Measurements from ENCODE around the gene SLC8A3.

Gene SLC8A3

GRCh38 chr14:70087380-70087697 is 101.4 kb downstream of the SLC8A3 start:
- FAIRE-seq (no peak), DNase-seq (ENCODE audit: insufficient read length, low spot score) (no peak)
- TF ChIP-seq POLR2A (IDR thresholded peaks at IDR 0.05; ENCODE audit: low read depth, low read length), result no peak

GRCh38 chr14:70086685-70087379 is 101.9 kb downstream of the SLC8A3 start:
- DNase-seq (ENCODE audit: insufficient read length, low spot score) (no peak), FAIRE-seq (no peak)
- TF ChIP-seq POLR2A (IDR thresholded peaks at IDR 0.05; ENCODE audit: low read depth, low read length), result no peak

GRCh38 chr14:70084226-70084625 is 104.5 kb downstream of the SLC8A3 start:
- no peak for TF ChIP-seq POLR2A (IDR thresholded peaks at IDR 0.05; ENCODE audit: low read depth, low read length)
- no peak for FAIRE-seq
- DNase-seq (ENCODE audit: insufficient read length, low spot score), result no peak

GRCh38 chr14:70082394-70082793 is 106.4 kb downstream of the SLC8A3 start:
- no peak for TF ChIP-seq POLR2A (IDR thresholded peaks at IDR 0.05; ENCODE audit: low read depth, low read length)
- FAIRE-seq (no peak), DNase-seq (ENCODE audit: insufficient read length, low spot score) (no peak)

GRCh38 chr14:70080076-70080475 is 108.7 kb downstream of the SLC8A3 start:
- DNase-seq (ENCODE audit: insufficient read length, low spot score) (no peak), FAIRE-seq (no peak)
- no peak for TF ChIP-seq POLR2A (IDR thresholded peaks at IDR 0.05; ENCODE audit: low read depth, low read length)

- no peak for FAIRE-seq
- DNase-seq (ENCODE audit: insufficient read length, low spot score), result no peak
- TF ChIP-seq POLR2A (IDR thresholded peaks at IDR 0.05; ENCODE audit: low read depth, low read length), result no peak
Measured at GRCh38 chr14:70078329-70078728, 110.4 kb downstream of the SLC8A3 start.

- DNase-seq (ENCODE audit: insufficient read length, low spot score) (no peak), FAIRE-seq (no peak)
- TF ChIP-seq POLR2A (IDR thresholded peaks at IDR 0.05; ENCODE audit: low read depth, low read length), result no peak
Measured at GRCh38 chr14:70077720-70078119, 111.0 kb downstream of the SLC8A3 start.

GRCh38 chr14:70077005-70077404 is 111.7 kb downstream of the SLC8A3 start:
- no peak for TF ChIP-seq POLR2A (IDR thresholded peaks at IDR 0.05; ENCODE audit: low read depth, low read length)
- no peak for DNase-seq (ENCODE audit: insufficient read length, low spot score)
- no peak for FAIRE-seq

GRCh38 chr14:70073924-70074566 is 114.7 kb downstream of the SLC8A3 start:
- no peak for TF ChIP-seq POLR2A (IDR thresholded peaks at IDR 0.05; ENCODE audit: low read depth, low read length)
- FAIRE-seq, result peak; percentile 52
- DNase-seq (ENCODE audit: insufficient read length, low spot score), result peak; percentile 45

GRCh38 chr14:70069186-70069585 is 119.6 kb downstream of the SLC8A3 start:
- DNase-seq (ENCODE audit: insufficient read length, low spot score) (no peak), FAIRE-seq (no peak)
- TF ChIP-seq POLR2A (IDR thresholded peaks at IDR 0.05; ENCODE audit: low read depth, low read length), result no peak

- no peak for DNase-seq (ENCODE audit: insufficient read length, low spot score)
- no peak for FAIRE-seq
- TF ChIP-seq POLR2A (IDR thresholded peaks at IDR 0.05; ENCODE audit: low read depth, low read length), result no peak
Measured at GRCh38 chr14:70067810-70068209, 120.9 kb downstream of the SLC8A3 start.

- TF ChIP-seq POLR2A (IDR thresholded peaks at IDR 0.05; ENCODE audit: low read depth, low read length), result no peak
- no peak for FAIRE-seq
- DNase-seq (ENCODE audit: insufficient read length, low spot score), result no peak
Measured at GRCh38 chr14:70064136-70064865, 124.5 kb downstream of the SLC8A3 start.

- DNase-seq (ENCODE audit: insufficient read length, low spot score) (peak; percentile 30), FAIRE-seq (no peak)
- no peak for TF ChIP-seq POLR2A (IDR thresholded peaks at IDR 0.05; ENCODE audit: low read depth, low read length)
Measured at GRCh38 chr14:70061108-70061507, 127.6 kb downstream of the SLC8A3 start.

- no peak for TF ChIP-seq POLR2A (IDR thresholded peaks at IDR 0.05; ENCODE audit: low read depth, low read length)
- DNase-seq (ENCODE audit: insufficient read length, low spot score), result no peak
- FAIRE-seq, result no peak
Measured at GRCh38 chr14:70059545-70059944, 129.2 kb downstream of the SLC8A3 start.
